ENCODE results near the gene JARID2.

- TF ChIP-seq POLR2A (IDR thresholded peaks at IDR 0.05; ENCODE audit: extremely low read depth, insufficient read length) (no peak), CTCF (IDR thresholded peaks at IDR 0.05; ENCODE audit: low read depth, low read length) (no peak), MAX (IDR thresholded peaks at IDR 0.05; ENCODE audit: low read depth, low read length) (no peak)
Measured at GRCh38 chr6:15500901-15501825, 255.3 kb downstream of the JARID2 start.

Measured in NB4 (cell line).